EL (cell line): ENCODE results near the gene EFCAB13.

Experiments
- DNase-seq: peaks from one replicate; pipeline ENCODE4 v3.0.0-alpha.2; 2016

The EFCAB13 gene

DNA sequence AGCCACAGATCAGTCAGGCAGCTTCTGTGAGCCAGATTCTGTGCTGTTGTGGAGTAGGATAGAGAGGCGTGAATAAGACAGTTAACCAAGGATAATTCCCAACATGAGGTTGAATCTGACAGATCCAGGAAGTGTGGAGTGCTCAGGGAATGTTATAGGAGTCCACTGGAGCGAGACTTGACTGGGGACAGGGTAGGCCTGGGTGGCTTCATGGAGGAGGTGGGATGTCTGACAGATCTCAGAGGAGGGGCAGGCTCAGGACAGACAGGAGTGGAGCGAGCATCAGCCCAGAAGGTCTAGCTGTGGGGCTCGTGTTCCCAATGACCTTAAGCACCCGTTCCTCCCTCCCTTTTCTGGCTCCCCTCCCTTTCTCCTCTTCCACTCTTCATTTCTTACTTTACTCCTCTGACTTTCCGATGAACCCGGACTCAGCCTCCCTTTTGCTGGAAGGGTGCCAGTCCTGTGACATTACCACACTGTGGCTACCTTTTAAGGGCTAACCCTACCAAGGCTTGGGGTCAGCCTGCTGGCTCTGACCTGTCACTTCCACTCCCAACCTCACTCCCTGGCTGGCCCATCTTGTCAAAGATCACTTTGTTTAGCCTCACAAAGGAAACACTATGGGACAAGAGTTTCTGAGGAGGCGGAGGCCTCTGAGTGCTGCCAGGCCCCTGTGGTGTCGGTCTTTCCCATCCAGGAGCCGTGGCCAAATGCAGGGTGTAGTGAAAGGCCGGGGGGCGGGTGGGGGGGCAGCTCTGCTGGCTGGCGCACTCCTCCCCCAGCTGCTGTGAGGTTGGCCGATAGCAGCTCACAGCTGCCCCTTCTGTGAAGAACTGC, 28.5 kb upstream of the EFCAB13 start:
- no peak for DNase-seq

- DNase-seq = no peak
Observed at GRCh38 chr17:47295874-47296255, 27.9 kb upstream of the EFCAB13 start.

DNA sequence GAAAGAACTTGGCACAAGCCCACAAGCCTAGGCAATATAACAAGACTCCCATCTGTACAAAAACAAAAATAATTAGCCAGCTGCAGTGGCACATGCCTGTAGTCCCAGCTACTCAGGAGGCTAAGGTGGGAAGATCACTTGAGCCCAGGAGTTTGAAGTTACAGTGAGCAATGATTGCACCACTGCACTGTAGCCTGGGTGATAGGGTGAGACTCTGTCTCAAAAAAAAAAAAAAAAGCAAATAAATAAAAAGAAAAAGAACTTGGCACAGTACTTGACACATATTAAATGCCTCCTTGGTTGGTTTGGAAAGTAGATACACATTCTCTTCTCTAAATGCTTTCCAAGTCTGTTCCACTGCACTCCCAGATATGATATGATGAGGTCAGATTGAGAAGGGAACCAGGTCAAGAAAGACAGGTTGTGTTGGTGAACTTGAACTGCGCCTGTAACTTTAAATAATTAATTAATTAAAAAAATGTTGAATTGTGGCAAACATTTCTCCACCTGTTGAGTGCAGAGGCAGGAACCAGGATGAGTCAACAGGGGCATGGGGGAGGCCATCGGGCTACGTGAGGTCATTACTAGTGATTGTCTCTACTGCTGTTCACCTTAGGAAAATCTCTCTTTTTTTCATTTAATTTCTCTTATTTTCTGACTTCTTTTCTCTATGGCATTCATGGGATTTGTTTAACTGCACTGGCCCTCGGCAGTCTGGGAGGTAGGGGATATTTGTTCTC, 25.9 kb upstream of the EFCAB13 start:
- DNase-seq = no peak

- no peak for DNase-seq
Observed at GRCh38 chr17:47298712-47299111, 25.0 kb upstream of the EFCAB13 start.

DNA sequence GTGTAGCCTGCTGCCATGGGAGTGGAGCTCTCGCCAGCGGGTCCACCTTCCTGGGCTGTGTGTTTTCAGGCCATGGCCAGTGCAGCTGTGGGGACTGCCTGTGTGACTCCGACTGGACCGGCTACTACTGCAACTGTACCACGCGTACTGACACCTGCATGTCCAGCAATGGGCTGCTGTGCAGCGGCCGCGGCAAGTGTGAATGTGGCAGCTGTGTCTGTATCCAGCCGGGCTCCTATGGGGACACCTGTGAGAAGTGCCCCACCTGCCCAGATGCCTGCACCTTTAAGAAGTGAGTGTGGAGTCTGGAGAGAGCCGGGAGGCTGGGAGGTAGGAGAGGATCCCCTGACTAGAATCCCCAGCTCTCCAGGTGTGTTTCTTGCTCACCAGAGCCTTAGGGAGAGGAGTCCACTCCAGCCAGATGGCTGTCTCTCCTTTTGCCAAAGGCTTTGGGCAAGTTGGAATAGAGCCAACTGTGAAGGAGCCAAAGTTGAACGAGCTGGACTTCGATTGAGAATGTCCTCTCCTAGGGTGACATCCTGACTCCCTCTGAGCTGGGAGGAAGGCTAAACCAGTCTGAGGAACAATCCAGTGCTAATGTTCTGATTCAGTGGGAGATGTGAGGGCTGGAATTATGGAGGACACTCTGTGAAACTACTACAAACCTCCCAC, 24.4 kb upstream of the EFCAB13 start:
- no peak for DNase-seq

- no peak for DNase-seq
Observed at GRCh38 chr17:47300718-47301117, 23.0 kb upstream of the EFCAB13 start.

DNA sequence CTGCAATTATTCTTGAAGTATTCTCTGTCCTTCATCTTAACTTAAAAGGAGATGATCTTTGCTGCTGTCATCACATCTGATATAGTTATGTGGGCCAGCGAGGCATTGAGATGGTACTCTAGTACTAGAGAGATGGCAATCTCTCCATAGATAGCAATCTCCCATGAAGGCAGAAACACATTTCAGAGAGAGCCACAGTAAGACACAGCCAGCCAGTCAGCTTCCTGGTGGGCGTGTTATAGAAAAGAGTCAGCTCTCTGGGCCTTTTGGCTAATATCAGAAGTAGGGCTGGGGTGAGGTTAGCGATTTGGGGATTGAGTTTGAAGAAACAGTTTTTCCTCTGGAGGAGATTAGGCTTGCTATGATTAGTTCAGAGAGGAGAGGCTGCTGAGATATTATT, 22.6 kb upstream of the EFCAB13 start:
- DNase-seq = no peak

- DNase-seq = no peak
Observed at GRCh38 chr17:47301831-47302230, 21.9 kb upstream of the EFCAB13 start.

DNA sequence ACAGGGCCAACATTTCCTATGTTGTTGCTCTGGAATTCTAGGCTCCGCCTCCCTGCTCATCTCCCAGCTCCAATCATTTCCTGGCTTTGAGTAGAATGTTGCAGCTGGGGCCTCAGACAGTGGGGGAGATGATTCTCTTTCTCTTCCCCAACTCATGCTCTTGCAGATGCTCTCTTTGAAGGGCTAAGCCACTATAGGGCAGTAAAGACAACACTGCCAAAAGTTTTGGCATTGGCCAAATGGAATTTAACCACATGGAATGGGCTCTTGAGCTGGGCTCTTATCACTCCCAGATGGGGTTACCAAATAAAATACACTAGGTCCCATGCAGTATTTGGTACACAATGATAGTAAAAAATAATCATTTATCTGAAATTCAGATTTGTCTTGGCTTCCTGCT, 19.6 kb upstream of the EFCAB13 start:
- peak; percentile 18 for DNase-seq

GRCh38 chr17:47305302-47305923, 18.3 kb upstream of the EFCAB13 start:
- DNase-seq = peak; percentile 95

DNA sequence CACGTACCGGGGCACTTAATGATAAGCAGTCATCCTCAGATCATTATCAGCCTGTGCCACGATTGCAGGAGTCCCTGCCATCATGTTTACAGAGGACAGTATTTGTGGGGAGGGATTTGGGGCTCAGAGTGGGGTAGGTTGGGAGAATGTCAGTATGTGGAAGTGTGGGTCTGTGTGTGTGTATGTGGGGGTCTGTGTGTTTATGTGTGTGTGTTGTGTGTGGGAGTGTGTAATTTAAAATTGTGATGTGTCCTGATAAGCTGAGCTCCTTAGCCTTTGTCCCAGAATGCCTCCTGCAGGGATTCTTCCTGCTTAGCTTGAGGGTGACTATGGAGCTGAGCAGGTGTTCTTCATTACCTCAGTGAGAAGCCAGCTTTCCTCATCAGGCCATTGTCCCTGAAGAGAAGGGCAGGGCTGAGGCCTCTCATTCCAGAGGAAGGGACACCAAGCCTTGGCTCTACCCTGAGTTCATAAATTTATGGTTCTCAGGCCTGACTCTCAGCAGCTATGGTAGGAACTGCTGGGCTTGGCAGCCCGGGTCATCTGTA, 13.5 kb upstream of the EFCAB13 start:
- no peak for DNase-seq

GRCh38 chr17:47311420-47311819, 12.3 kb upstream of the EFCAB13 start:
- no peak for DNase-seq

- peak; percentile 86 for DNase-seq
Observed at GRCh38 chr17:47315451-47316266, 8.1 kb upstream of the EFCAB13 start.

GRCh38 chr17:47316311-47316710, 7.4 kb upstream of the EFCAB13 start:
- DNase-seq = peak; percentile 56

DNA sequence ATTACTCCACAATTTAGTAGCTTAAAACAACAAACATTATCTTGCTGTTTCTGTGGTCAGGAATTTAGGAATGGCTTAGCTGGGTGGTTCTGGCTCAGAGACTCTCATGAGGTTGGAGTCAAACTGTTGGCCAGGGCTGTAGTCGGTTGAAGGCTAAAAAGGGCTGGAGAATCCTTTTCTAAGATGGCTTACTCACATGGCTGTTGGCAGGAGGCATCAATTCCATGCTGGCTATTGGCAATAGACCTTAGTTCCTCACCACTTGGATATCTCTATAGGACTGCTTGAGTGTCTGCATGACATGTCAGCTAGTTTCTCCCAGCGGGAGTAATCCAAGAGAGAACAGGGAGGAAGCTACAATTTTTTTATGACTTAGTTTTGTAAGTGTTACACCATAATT, 6.6 kb upstream of the EFCAB13 start:
- peak; percentile 21 for DNase-seq

- no peak for DNase-seq
Observed at GRCh38 chr17:47318197-47318918, 5.4 kb upstream of the EFCAB13 start.

- DNase-seq = no peak
Observed at GRCh38 chr17:47320879-47321502, 2.8 kb upstream of the EFCAB13 start.

- peak; percentile 67 for DNase-seq
Observed at GRCh38 chr17:47324224-47325020, 667 bp downstream of the EFCAB13 start.

- no peak for DNase-seq
Observed at GRCh38 chr17:47325176-47325575, 1.4 kb downstream of the EFCAB13 start.

DNA sequence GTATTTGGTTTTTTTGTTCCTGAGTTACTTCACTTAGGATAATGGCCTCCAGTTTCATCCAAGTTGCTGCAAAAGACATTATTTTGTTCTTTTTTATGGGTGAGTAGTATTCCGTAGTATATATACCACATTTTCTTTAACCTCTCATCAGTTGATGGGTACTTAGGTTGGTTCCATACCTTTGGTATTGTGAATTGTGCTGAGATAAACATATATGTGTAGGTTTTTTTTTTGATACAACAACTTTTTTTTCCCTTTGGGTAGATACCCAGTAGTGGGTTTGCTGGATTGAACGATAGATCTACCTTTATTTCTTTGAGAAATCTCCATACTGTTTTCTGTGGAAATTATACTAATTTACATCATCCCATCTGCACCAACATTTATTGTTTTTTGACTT, 6.8 kb downstream of the EFCAB13 start:
- DNase-seq = no peak
